ENCODE measurements around the gene MTCH1.

The MTCH1 gene

DNA sequence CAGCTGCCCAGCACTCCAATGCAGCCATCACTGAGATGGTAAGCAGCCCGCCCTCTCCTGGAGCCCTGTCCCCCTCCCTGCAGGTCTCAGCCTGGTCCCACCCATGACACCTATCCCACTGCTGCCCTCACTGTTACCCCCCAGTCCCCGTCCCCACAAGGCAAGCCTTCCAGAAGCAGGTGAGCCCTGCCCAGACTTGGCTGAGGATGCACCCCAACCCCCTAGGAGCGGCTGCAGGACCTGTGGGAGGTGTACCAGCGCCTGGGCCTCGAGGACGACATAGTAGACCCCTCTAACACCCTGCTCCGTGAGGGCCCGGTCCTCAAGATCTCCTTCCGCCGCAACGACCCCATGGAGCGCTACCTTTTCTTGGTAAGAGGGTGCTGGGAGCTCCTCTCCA is 28.7 kb upstream of the MTCH1 start:
- Histone ChIP-seq H3K27ac (ENCODE audit: low read length) (no peak overlapping the region), H3K4me3 (ENCODE audit: low read length) (no peak overlapping the region), H3K9me3 (ENCODE audit: control insufficient read depth, low read depth, low read length) (no peaks in the 10 kb centered on the region), H3K36me3 (ENCODE audit: control insufficient read depth, low read depth, low read length) (no peaks in the 10 kb centered on the region), H3K27me3 (ENCODE audit: control insufficient read depth, insufficient read depth, low read length) (no peaks in the 10 kb centered on the region), H3K9ac (ENCODE audit: low read length) (no peak overlapping the region), H3K4me1 (ENCODE audit: control insufficient read depth, low read depth, low read length) (peaks cover 4% of the 10 kb centered on the region)

DNA sequence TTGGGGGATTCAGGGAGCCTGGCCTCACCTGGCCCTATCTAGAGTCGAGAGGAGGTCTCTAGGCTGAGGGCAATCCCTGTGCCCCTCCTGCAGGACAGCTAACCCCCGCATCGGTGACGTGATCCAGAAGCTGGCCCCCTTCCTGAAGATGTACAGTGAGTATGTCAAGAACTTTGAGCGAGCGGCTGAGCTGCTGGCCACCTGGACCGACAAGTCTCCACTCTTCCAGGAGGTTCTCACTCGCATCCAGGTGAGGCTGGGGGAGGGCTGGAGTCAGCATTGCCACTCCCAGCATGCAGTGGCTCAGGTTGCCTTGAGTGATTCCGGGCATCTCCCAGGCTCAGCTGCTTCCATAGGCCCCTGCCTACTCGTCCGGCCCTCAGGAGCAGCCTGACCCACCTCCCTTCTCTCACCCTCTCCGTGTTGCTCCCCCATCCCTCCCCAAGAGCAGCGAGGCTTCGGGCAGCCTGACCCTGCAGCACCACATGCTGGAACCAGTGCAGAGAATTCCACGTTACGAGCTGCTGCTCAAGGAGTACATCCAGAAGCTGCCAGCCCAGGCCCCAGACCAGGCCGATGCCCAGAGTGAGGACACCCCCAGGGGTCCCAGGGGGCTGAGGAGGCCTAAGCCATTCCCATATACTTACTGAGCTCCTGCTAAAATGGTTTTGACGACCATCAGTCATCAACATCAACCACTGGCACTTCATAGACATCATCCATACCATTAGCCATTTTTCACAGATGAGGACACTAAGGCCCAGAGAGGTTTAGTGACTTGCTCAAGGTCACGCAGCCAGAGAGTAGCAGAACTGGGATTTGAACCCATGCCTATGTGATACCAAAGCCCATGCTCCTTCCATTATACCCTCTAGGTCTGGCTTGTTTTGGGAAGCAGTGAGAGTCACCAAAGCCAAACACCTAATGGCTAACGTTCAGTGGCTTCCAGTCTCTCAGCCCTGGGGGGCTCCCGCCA is 27.8 kb upstream of the MTCH1 start:
- H3K9ac ChIP-seq (ENCODE audit: low read length) = no peak overlapping the region
- H3K36me3 ChIP-seq (ENCODE audit: control insufficient read depth, low read depth, low read length) = no peaks in the 10 kb centered on the region
- no peak overlapping the region for H3K4me3 ChIP-seq (ENCODE audit: low read length)
- H3K27ac ChIP-seq (ENCODE audit: low read length) = no peak overlapping the region
- H3K4me1 ChIP-seq (ENCODE audit: control insufficient read depth, low read depth, low read length) = peaks cover 4% of the 10 kb centered on the region
- H3K9me3 ChIP-seq (ENCODE audit: control insufficient read depth, low read depth, low read length) = no peaks in the 10 kb centered on the region
- H3K27me3 ChIP-seq (ENCODE audit: control insufficient read depth, insufficient read depth, low read length) = no peaks in the 10 kb centered on the region

DNA sequence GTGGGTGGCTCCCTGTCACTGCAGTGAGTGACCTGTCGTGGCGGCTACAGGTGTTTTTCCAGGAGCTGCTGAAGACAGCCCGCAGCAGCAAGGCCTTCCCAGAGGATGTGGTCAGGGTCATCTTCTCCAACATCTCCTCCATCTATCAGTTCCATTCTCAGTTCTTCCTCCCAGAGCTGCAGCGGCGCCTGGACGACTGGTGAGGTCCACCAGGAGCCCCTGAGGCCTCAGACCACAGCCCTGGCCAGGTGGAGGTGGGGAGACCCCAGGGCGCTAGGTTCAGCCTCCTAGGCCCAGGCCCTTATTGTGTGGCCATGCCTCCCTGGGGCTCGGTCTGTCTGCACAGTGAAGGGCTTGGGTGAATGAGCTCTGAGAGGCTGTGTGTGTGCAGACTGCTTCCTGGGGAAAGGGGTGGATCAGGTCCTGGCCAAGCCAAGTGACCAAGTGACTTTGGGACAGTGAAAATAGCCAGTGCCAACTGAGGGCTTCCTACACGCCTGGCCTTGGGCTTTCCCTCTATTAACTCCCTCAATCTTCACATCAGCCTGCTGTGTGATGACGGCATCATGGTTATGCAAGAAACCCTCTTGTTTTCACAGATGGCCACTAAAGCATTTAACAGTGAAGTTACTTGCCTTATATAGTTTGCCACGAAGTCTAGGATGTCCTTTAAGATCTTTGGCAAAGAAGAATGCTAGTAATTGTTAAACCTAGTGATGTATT is 25.8 kb upstream of the MTCH1 start:
- Histone ChIP-seq H3K36me3 (ENCODE audit: control insufficient read depth, low read depth, low read length) (no peaks in the 10 kb centered on the region), H3K4me3 (ENCODE audit: low read length) (no peak overlapping the region), H3K4me1 (ENCODE audit: control insufficient read depth, low read depth, low read length) (no peaks in the 10 kb centered on the region), H3K27me3 (ENCODE audit: control insufficient read depth, insufficient read depth, low read length) (no peaks in the 10 kb centered on the region), H3K27ac (ENCODE audit: low read length) (no peak overlapping the region), H3K9me3 (ENCODE audit: control insufficient read depth, low read depth, low read length) (no peaks in the 10 kb centered on the region), H3K9ac (ENCODE audit: low read length) (no peak overlapping the region)

DNA sequence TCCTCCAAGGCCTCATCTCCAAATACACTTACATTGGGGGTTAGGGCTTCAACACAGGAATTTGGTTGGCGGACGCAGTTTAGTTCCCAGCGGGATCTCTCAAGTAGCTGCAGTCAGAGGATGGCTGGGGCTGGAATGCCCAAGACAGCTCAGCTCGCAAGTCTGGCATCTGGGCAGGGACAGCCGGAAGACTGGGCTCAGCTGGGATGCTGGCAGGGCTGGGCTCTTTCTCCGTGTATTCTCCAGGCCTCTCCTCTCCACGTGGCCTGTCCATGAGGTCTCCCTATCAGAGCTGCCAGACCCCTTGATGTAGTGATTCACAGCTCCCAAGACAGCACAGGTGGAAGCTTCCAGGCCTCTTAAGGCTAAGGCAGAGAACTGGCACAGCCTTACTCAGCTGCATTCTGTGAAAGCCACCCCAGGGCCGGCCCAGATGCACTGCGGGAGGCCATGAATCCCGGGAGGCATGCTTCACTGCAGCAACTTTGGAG is 24.5 kb upstream of the MTCH1 start:
- Histone ChIP-seq H3K27ac (ENCODE audit: low read length) (no peak overlapping the region), H3K27me3 (ENCODE audit: control insufficient read depth, insufficient read depth, low read length) (no peaks in the 10 kb centered on the region), H3K36me3 (ENCODE audit: control insufficient read depth, low read depth, low read length) (no peaks in the 10 kb centered on the region), H3K9ac (ENCODE audit: low read length) (no peak overlapping the region), H3K9me3 (ENCODE audit: control insufficient read depth, low read depth, low read length) (no peaks in the 10 kb centered on the region), H3K4me3 (ENCODE audit: low read length) (no peak overlapping the region), H3K4me1 (ENCODE audit: control insufficient read depth, low read depth, low read length) (no peaks in the 10 kb centered on the region)

DNA sequence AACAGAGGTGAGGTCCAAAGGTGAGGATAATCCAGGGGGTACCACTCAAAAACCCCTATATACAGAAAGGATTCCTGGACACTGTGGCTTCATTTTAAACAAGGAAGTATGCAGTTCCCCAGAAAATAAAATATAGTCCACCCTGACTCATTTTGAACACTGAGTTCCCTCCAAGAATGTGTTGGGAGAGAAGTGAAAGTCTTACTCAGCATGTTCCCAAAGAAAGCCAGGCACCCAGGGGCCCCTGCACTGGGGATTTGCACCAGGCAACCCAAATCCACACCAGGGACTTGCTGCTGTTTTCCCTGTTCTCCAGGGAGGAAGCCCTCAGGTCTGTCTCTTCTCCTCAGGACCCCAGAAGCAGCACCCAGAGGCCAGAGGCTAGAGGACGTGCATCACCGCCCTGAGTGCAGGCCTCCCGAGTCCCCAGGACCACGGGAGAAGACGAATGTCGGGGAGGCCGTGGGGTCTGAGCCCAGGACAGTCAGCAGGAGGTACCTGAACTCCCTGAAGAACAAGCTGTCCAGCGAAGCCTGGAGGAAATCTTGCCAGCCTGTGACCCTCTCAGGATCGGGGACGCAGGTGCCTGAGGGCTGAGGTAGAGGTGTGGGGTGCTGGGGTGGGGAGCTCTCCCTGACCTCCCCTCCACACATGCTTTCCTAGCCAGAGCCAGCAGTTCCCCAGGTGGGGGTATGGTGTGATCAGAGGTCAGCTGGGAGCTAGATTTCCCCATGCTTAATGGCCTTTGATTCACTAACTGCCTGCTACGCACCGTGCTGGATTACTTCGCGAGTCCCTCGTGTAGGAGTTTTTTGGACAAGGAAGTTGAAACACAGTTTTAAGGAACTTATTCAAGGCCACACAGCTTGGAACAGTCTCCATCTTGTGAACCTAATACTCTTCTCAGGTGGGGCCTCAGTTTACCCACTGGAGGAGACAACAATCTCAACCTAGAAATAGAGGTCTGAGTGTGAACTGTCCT is 22.8 kb upstream of the MTCH1 start:
- Histone ChIP-seq H3K9me3 (ENCODE audit: control insufficient read depth, low read depth, low read length) (no peaks in the 10 kb centered on the region), H3K27ac (ENCODE audit: low read length) (no peak overlapping the region), H3K36me3 (ENCODE audit: control insufficient read depth, low read depth, low read length) (no peaks in the 10 kb centered on the region), H3K4me1 (ENCODE audit: control insufficient read depth, low read depth, low read length) (no peaks in the 10 kb centered on the region), H3K27me3 (ENCODE audit: control insufficient read depth, insufficient read depth, low read length) (no peaks in the 10 kb centered on the region), H3K9ac (ENCODE audit: low read length) (no peak overlapping the region), H3K4me3 (ENCODE audit: low read length) (no peak overlapping the region)

DNA sequence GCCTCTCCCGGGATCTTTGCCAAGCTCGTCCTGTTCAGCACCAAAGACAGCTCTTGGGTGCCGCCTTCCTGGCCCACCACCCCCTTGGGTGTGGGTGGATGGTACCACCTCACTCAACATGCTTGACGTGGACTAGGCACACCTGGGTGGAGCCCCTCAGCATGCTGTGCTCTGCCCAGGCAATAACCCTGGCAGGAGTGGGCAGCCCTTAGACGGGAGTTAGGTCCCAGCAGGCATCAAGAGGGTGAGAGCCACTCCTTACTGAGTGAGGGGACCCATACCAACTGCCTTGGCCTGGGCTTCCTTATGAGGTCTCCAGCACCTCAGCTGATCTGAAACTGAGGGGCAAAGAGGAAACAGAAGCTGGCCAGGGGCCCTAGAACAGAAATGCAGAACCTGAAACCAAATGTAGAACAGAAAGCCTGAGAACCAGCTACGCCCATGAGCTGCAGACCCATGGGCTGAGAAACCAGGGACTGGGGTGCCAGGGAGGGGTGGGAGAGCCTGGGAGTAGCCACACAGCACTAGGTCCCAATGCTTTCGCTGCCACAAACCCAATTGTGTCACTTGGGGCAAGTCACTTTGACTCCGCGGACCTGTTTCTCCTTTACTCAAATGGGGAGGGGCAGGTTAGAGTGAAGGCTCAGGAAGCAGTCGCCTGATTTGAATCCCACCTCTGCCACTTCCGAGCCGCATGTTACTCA is 21.5 kb upstream of the MTCH1 start:
- Histone ChIP-seq H3K27me3 (ENCODE audit: control insufficient read depth, insufficient read depth, low read length) (no peaks in the 10 kb centered on the region), H3K4me1 (ENCODE audit: control insufficient read depth, low read depth, low read length) (no peaks in the 10 kb centered on the region), H3K9me3 (ENCODE audit: control insufficient read depth, low read depth, low read length) (no peaks in the 10 kb centered on the region), H3K27ac (ENCODE audit: low read length) (no peak overlapping the region), H3K4me3 (ENCODE audit: low read length) (no peak overlapping the region), H3K36me3 (ENCODE audit: control insufficient read depth, low read depth, low read length) (no peaks in the 10 kb centered on the region), H3K9ac (ENCODE audit: low read length) (no peak overlapping the region)

DNA sequence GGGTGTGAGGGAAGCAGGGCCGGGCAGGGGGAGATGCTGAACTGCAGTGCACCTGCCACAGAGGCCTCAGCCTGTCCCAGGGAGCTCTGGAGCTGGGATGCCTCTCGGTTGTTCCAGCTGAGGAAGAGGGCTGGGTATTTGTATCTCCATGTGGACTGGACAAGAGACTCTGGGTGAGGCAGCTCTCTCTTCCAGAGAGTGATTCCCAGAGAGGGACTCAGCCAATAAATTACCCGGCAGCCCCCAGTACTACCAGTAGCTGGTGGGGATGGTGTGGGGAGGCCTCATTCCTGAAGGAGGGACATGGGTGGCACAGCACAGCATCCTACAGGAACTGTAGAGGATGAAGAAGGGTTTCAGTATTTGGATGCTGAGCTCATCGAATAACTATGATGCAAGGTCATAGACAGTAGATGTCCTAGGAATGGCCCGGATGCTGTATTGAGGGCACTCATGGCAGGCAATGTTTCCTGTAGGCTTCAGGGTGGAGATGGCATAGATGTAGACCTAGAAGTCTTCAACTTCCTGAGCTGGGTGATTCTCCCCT is 20.9 kb upstream of the MTCH1 start:
- Histone ChIP-seq H3K27me3 (ENCODE audit: control insufficient read depth, insufficient read depth, low read length) (no peaks in the 10 kb centered on the region), H3K9me3 (ENCODE audit: control insufficient read depth, low read depth, low read length) (no peaks in the 10 kb centered on the region), H3K4me1 (ENCODE audit: control insufficient read depth, low read depth, low read length) (no peaks in the 10 kb centered on the region), H3K4me3 (ENCODE audit: low read length) (no peak overlapping the region), H3K27ac (ENCODE audit: low read length) (no peak overlapping the region), H3K9ac (ENCODE audit: low read length) (no peak overlapping the region), H3K36me3 (ENCODE audit: control insufficient read depth, low read depth, low read length) (no peaks in the 10 kb centered on the region)

DNA sequence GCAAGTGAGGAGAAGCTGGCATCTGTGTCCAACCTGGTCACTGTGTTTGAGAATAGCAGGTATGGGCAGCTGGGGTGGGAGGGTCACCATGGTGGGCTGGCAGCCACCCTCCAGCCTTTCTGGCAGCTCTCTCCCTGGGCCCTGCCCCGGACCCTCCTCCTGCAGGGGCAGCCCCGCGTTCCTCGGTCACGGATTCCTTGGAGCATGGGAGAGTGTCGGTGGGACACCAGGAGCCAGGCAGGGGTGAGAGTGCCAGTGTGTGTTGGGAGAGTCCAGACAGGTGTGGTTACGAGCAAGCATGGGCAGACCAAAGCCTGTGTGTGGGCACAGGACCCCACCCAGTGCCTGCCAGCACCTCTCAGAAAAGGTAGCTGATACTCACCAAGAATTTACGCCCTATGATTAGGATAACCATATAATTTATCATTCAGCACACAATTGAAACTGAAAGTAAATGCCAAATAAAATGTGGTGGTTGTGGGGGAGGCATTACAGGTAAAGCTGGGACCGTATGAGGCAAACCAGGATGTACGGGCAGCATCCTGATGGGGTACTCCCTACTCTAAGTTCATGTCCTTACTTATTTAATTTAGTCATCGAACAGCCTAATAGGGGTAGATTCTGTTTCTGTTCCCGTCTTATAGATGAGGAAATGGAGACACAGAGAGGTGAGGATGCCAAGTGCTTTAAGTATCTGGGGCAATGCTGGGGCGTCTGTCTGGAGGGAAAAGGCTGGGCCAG is 20.0 kb upstream of the MTCH1 start:
- H3K27ac ChIP-seq (ENCODE audit: low read length) = no peak overlapping the region
- no peak overlapping the region for H3K4me3 ChIP-seq (ENCODE audit: low read length)
- no peaks in the 10 kb centered on the region for H3K4me1 ChIP-seq (ENCODE audit: control insufficient read depth, low read depth, low read length)
- no peaks in the 10 kb centered on the region for H3K27me3 ChIP-seq (ENCODE audit: control insufficient read depth, insufficient read depth, low read length)
- no peaks in the 10 kb centered on the region for H3K9me3 ChIP-seq (ENCODE audit: control insufficient read depth, low read depth, low read length)
- no peaks in the 10 kb centered on the region for H3K36me3 ChIP-seq (ENCODE audit: control insufficient read depth, low read depth, low read length)
- no peak overlapping the region for H3K9ac ChIP-seq (ENCODE audit: low read length)

DNA sequence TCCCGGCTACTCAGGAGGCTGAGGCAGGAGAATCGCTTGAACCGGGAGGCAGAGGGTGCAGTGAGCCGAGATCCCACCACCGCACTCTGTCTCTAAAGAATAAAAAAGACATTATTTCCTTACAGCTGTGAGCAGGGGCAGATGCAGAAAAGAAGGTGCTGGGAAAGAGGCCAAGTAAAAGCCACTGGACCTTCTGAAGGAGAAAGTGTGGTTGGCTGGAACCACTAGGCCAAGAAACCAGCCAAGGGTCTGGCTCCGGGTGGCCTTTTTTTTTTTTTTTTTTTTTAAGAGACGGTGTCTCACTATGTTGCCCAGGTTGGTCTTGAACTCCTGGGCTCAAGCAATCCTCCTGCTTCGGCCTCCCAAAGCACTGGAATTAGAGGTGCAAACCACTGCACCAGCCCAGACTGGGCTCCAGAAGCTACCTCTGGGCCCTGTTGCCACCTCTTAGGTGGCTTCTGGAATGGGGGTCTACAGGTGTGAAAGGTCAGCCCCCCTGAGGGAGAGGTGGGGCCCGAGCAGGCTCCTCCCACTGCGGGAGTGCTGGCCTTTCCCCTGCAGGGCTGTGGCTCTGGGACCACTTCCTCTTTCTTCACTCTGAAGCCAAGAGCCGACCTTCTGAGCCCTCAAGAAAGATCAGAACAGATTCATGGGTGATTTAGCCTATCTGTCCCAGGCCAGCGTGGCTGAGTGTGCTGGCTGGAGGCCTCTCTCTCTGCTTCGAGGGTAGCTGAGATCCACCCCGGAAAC is 19.2 kb upstream of the MTCH1 start, which contains the start of gene FGD2:
Gene FGD2 (plus strand): TSS at position 595 of the 750 bp plus-strand sequence. CDS start 163 bp downstream, outside the sequence.
- Histone ChIP-seq H3K9ac (ENCODE audit: low read length) (no peak within 1 kb of the TSS), H3K27me3 (ENCODE audit: control insufficient read depth, insufficient read depth, low read length) (no peaks in the 10 kb centered on the region), H3K36me3 (ENCODE audit: control insufficient read depth, low read depth, low read length) (no peaks in the 10 kb centered on the region), H3K9me3 (ENCODE audit: control insufficient read depth, low read depth, low read length) (no peaks in the 10 kb centered on the region), H3K4me3 (ENCODE audit: low read length) (no peak within 1 kb of the TSS), H3K4me1 (ENCODE audit: control insufficient read depth, low read depth, low read length) (no peaks in the 10 kb centered on the region), H3K27ac (ENCODE audit: low read length) (no peak within 1 kb of the TSS)

Measured in iPS-18a (cell line).